SK-N-SH (cell line): ENCODE measurements around the gene DAB1. TPM values are rescaled to one million over a fixed set of nuclear protein-coding genes. Genes with fewer than 3 reads are reported as not detected.
"Not testable (repeated sequence)": the region's sequence is repeated elsewhere in the genome, so short reads cannot be mapped to it uniquely, and the experiment has no call there.

Source experiments
- CTCF ChIA-PET: fragments of 300-600, 350-600 bp; formaldehyde crosslinking; extraction: SDS; loops from one replicate; lab custom pipeline; 2021; lab: Yijun Ruan, JAX
- POLR2A ChIA-PET: fragments of 350-600 bp; sonication (Branson Sonifier 250); formaldehyde crosslinking; extraction: SDS; loops from one replicate; lab custom pipeline; 2020; ENCODE audit warnings: antibody characterized with exemption, inconsistent platforms; lab: Yijun Ruan, JAX
- DNase-seq: peaks from one replicate; pipeline ENCODE4 v3.0.0; 2012
- H2AFZ ChIP-seq: fragments of 200-600 bp; sonication (generic); 2 replicates; pipeline ENCODE4 v1.8.1; 2016; ENCODE audit warnings: antibody characterized with exemption, mild to moderate bottlenecking, low read depth
- H3F3A ChIP-seq: fragments of 200-600 bp; sonication (generic); replicated peaks from 2 replicates; pipeline ENCODE3; 2016; ENCODE audit warnings: antibody characterized with exemption, mild to moderate bottlenecking; ENCODE audit not compliant: insufficient read depth
- H3K27ac ChIP-seq, 2 experiments: fragments of 200-500 bp in 1 of 2; fragments of 200-600 bp in 1 of 2; sonication (Bioruptor generic) in 1 of 2; sonication (generic), shearing (Covaris generic) in 1 of 2; 2 replicates each; pipeline versions ENCODE4 v1.5.1 to v1.6.1; 2014 to 2016; ENCODE audit warnings: low read depth in 2 of 2, inconsistent platforms in 1 of 2, low read length in 1 of 2, mild to moderate bottlenecking in 1 of 2, mixed read lengths in 1 of 2
- H3K27me3 ChIP-seq: fragments of 200-600 bp; sonication (generic), shearing (Covaris generic); 2 replicates; pipeline ENCODE4 v1.6.1; 2016; ENCODE audit warnings: mixed run types; ENCODE audit not compliant: insufficient read depth
- H3K36me3 ChIP-seq, 2 experiments: fragments of 200-500 bp in 1 of 2; fragments of 200-600 bp in 1 of 2; sonication (Bioruptor generic) in 1 of 2; sonication (generic) in 1 of 2; replicated peaks in 1 of 2; 2 replicates each; pipeline versions ENCODE3 to v1.5.1; 2014 to 2016; ENCODE audit warnings: low read length in 1 of 2, mild to moderate bottlenecking in 1 of 2; ENCODE audit not compliant: insufficient read depth in 2 of 2, control insufficient read depth in 1 of 2
- H3K4me1 ChIP-seq, 2 experiments: fragments of 200-500 bp in 1 of 2; fragments of 200-600 bp in 1 of 2; sonication (Bioruptor generic) in 1 of 2; sonication (generic), shearing (Covaris generic) in 1 of 2; 2 replicates each; pipeline versions ENCODE4 v1.5.1 to v1.6.1; 2014 to 2016; ENCODE audit warnings: low read depth in 1 of 2, low read length in 1 of 2, mixed run types in 1 of 2; ENCODE audit not compliant: insufficient read depth in 2 of 2, control insufficient read depth in 1 of 2
- H3K4me2 ChIP-seq: fragments of 200-600 bp; sonication (generic), shearing (Covaris generic); 2 replicates; pipeline ENCODE4 v1.6.1; 2017; ENCODE audit warnings: mixed run types
- H3K4me3 ChIP-seq, 2 experiments: fragments of 200-500 bp in 1 of 2; fragments of 200-600 bp in 1 of 2; sonication (Bioruptor generic) in 1 of 2; sonication (generic), shearing (Covaris generic) in 1 of 2; 2 replicates each; pipeline versions ENCODE4 v1.5.1 to v1.8.1; 2014 to 2016; ENCODE audit warnings: low read depth in 2 of 2, inconsistent platforms in 1 of 2, low read length in 1 of 2, mild to moderate bottlenecking in 1 of 2, mixed read lengths in 1 of 2, moderate library complexity in 1 of 2
- H3K79me2 ChIP-seq: fragments of 200-600 bp; sonication (generic); 2 replicates; pipeline ENCODE4 v1.8.1; 2017; ENCODE audit warnings: mild to moderate bottlenecking; ENCODE audit not compliant: insufficient read depth
- H3K9ac ChIP-seq: fragments of 200-600 bp; sonication (generic); 2 replicates; pipeline ENCODE4 v1.6.1; 2017; ENCODE audit warnings: mixed run types
- H3K9me2 ChIP-seq: fragments of 200-600 bp; sonication (generic); 2 replicates; pipeline ENCODE4 v1.6.1; 2017; ENCODE audit warnings: mixed run types
- H3K9me3 ChIP-seq: fragments of 200-600 bp; sonication (generic); 2 replicates; pipeline ENCODE4 v1.6.1; 2017; ENCODE audit warnings: mixed run types, mild to moderate bottlenecking, moderate library complexity
- H4K20me1 ChIP-seq: fragments of 200-600 bp; sonication (generic); 2 replicates; pipeline ENCODE4 v1.6.1; 2017; ENCODE audit warnings: mild to moderate bottlenecking, mixed run types; ENCODE audit not compliant: insufficient read depth
- CHD2 ChIP-seq: fragments of 150-350 bp; IDR thresholded peaks from 2 replicates; pipeline ENCODE4 v1.6.1; 2018; ENCODE audit warnings: low read length; ENCODE audit not compliant: partially characterized antibody
- CTCF ChIP-seq: fragments of 200-600 bp; sonication (generic); IDR thresholded peaks from 2 replicates; pipeline ENCODE4 v1.6.1; 2017; ENCODE audit warnings: antibody characterized with exemption, mild to moderate bottlenecking, moderate library complexity
- GABPA ChIP-seq: IDR thresholded peaks from 2 replicates; pipeline ENCODE4 v1.4.0; 2012; ENCODE audit warnings: low read depth, mild to moderate bottlenecking
- GATA2 ChIP-seq: sonication (generic); formaldehyde crosslinking; IDR thresholded peaks from 2 replicates; pipeline ENCODE4 v1.5.0; 2020; ENCODE audit warnings: mild to moderate bottlenecking, missing genetic modification reagents
- NFIC ChIP-seq: IDR thresholded peaks from 2 replicates; pipeline ENCODE4 v1.4.0; 2012; ENCODE audit warnings: borderline replicate concordance
- NRF1 ChIP-seq: IDR thresholded peaks from 2 replicates; pipeline ENCODE4 v1.6.1; 2012; ENCODE audit warnings: low read depth, mild to moderate bottlenecking, low read length
- PBX3 ChIP-seq: IDR thresholded peaks from 2 replicates; pipeline ENCODE4; 2012
- POLR2AphosphoS5 ChIP-seq: IDR thresholded peaks from 2 replicates; pipeline ENCODE4 v1.6.1; 2012; ENCODE audit warnings: low read depth, low read length
- RXRA ChIP-seq: IDR thresholded peaks from 2 replicates; pipeline ENCODE4 v1.4.0; 2012; ENCODE audit warnings: low read depth, mild to moderate bottlenecking, borderline replicate concordance
- SIN3A ChIP-seq: IDR thresholded peaks from 2 replicates; pipeline ENCODE4 v1.6.1; 2012; ENCODE audit warnings: low read depth, mild to moderate bottlenecking, low read length, moderate library complexity, borderline replicate concordance
- SMC3 ChIP-seq: IDR thresholded peaks from 2 replicates; pipeline ENCODE4 v1.6.1; 2012; ENCODE audit warnings: low read depth, low read length, improper control_type of control experiment
- TAF1 ChIP-seq: IDR thresholded peaks from 2 replicates; pipeline ENCODE4 v1.6.1; 2012; ENCODE audit warnings: low read depth, mild to moderate bottlenecking, low read length, moderate library complexity, borderline replicate concordance
- TEAD4 ChIP-seq: IDR thresholded peaks from 2 replicates; pipeline ENCODE4 v1.4.0; 2012; ENCODE audit warnings: mild to moderate bottlenecking, borderline replicate concordance; ENCODE audit not compliant: insufficient read depth
- USF1 ChIP-seq: IDR thresholded peaks from 2 replicates; pipeline ENCODE4 v1.4.0; 2012; ENCODE audit warnings: low read depth, borderline replicate concordance
- WGBS: methylation state at CpG from one replicate; pipeline ENCODE4 v1.1.6; 2017; ENCODE audit warnings: low lambda C conversion rate; 5-methylcytosine and 5-hydroxymethylcytosine counted together
- polyA plus RNA-seq, 3 experiments: library from polyadenylated mRNA; depleted of rRNA; stranded (reverse); fragments of >200 nt; gene quantifications; 2 replicates each; pipeline ENCODE4 v1.2.3, GENCODE V29; 2012

DAB1 gene
- polyA plus RNA-seq, 1 of the 3 experiments (the other 2 are of a cell fraction), result 2.9 TPM

- no peak overlapping the region for H2AFZ ChIP-seq
- no peak overlapping the region for H3K27ac ChIP-seq
- no peaks in the 10 kb centered on the region; a peak in 1 of 4 replicates for H3K4me1 ChIP-seq
- POLR2A ChIA-PET, result no interaction called here
- TF ChIP-seq GABPA (no peak), CTCF (no peak), TEAD4 (no peak), NFIC (no peak), POLR2AphosphoS5 (no peak), CHD2 (no peak), PBX3 (no peak), NRF1 (no peak), RXRA (no peak), TAF1 (no peak), USF1 (no peak), SIN3A (no peak), SMC3 (no peak), GATA2 (no peak)
- TF ChIP-seq, all 33 proteins: peak for 0
- Histone ChIP-seq H3K9me2 (no peaks in the 10 kb centered on the region), H3K4me3 (no peak overlapping the region), H3K9ac (no peak overlapping the region), H3F3A (no peaks in the 10 kb centered on the region), H3K9me3 (no peaks in the 10 kb centered on the region), H3K27me3 (no peaks in the 10 kb centered on the region), H3K36me3 (no peaks in the 10 kb centered on the region), H3K79me2 (no peaks in the 10 kb centered on the region), H3K4me2 (no peak overlapping the region), H4K20me1 (no peaks in the 10 kb centered on the region)
- no peak for DNase-seq
- CTCF ChIA-PET, result no interaction called here
These were observed 201.6 kb downstream of the DAB1 start for GRCh38 chr1:57222307-57222706.

- H2AFZ ChIP-seq, H3K9ac ChIP-seq, H3K4me1 ChIP-seq, H3K27ac ChIP-seq, DNase-seq, H3F3A ChIP-seq, H3K36me3 ChIP-seq, POLR2A ChIA-PET, H4K20me1 ChIP-seq, H3K4me3 ChIP-seq, CTCF ChIA-PET, H3K9me2 ChIP-seq, H3K4me2 ChIP-seq, H3K9me3 ChIP-seq, H3K27me3 ChIP-seq, H3K79me2 ChIP-seq: not testable (repeated sequence)
- 45% methylated on average over 1 of the region's 2 CpGs for WGBS
These were observed 203.0 kb downstream of the DAB1 start for GRCh38 chr1:57220905-57221304.
